ENCODE data around the gene KPNA6.

GRCh38 chr1:32125313-32125712 lies 17.5 kb downstream of the KPNA6 start:
- TF ChIP-seq CTCF (IDR thresholded peaks at IDR 0.05): no peak
- TF ChIP-seq POLR2A (IDR thresholded peaks at IDR 0.05): no peak

All from uterus (tissue), 2 donors.